Stimulated activated CD4-positive, alpha-beta T cell treated with anti-CD3 and anti-CD28 coated beads, Interleukin-1b, Interleukin-23, amount 100 ng/mL, for 4 hours (primary cell): ENCODE results near the gene MXRA8.
"Not testable (repeated sequence)": the region's sequence is repeated elsewhere in the genome, so short reads cannot be mapped to it uniquely, and the experiment has no call there.

ENCODE experiments used
- DNase-seq, 2 donors: peaks; one replicate each; pipeline ENCODE4 v3.0.0-alpha.2; 2020; ENCODE audit warnings: low read depth in 2 of 2

The MXRA8 gene

DNA sequence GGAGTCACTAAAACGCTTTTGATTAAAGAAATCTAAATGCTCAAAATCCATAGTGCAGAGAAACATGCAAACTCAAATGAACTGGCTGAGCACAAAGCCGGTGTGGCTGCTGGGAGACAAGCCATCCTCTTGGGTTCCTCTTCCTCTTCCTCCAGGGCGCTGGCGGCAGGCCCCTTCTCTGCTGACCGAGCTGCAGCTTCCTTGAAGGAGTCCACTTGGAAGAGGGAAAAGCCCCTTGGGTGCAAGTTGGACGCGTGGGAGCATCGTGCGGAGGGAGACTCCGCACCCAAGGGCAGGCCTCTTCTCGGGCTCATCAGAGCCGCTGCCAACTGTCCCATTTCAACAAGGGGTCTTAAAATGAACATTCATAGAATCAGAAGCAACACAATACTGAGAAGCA, 32.9 kb upstream of the MXRA8 start:
- no peak for DNase-seq

DNA sequence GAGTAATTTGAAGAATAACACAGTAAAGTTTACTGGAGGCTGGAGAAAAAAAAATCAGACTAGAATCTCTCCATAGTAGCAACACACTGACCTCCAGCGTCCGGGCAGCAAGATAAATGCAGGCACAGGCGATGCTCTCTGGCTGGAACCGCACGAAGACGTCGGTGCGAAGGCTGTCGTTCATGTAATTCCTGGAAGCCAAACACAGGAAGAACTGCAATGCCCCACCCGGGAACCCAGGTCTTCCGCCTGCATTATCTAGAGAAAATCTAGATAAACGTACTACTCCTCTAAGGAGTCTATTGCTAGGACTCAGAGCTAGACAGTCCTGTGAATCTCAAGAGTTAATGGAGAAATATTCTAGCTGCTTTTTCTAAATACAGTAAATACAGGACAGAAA, 32.3 kb upstream of the MXRA8 start:
- no peak for DNase-seq

DNA sequence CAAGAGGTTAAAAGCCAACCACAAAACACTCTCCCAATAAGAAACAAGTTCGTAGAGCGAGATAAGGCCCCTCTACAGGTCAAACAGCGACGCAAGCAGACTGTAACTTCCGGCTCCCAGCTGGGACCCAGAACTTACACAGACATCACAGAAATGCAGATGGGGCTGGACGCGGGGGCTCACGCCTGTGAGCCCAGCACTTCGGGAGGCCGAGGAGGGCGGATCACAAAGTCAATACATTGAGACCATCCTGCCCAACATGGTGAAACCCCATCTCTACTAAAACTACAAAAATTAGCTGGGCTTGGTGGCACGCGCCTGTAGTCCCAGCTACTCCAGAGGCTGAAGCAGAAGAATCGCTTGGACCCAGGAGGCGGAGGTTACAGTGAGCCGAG, 29.7 kb upstream of the MXRA8 start:
- no peak for DNase-seq

DNA sequence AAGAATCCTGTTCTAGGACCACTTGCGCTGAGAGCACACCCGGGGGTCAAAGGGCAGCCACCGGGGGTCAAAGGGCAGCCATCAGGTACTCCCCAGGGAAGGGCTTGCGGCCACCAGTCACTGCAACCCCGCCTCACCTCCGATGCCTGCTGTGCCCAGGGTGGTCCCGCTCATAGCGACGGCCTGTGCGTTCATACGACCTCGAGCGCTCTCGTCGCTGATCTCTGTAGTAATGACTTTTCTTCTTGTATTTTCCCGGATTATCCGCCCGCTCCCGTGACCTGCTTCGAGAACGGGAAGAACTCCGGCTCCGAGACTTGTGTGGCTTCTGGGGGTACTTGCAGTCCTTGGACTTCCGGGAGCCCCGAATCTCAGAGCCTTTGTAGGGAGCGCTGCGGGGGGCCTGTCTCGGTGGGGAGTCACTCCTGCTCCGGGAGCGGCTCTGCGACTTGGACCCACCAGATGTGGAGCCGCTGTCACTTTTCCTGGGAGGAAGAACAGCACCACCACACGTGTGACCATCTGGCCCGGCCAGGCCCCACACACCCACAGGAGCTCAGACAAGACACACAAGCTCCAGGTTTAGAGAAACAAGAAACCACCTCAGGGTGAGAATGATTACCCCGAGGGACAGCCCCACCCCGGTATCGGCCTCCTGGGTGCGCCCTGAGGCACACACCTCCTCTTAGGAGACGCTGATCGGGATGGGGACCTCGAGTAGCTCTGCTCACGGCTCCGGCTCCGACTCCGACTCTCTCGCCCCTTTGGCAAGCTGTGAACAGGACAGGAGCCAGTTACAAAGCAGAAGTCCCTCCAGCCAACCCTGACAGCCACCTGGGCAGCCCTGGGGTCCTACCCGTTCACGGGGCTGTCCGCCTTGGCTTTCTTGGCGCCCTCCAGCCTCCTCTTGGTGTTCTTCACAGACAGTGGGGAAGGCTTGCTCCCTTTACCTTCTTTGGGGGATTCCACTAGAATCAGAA, 29.0 kb upstream of the MXRA8 start:
- no peak for DNase-seq

DNA sequence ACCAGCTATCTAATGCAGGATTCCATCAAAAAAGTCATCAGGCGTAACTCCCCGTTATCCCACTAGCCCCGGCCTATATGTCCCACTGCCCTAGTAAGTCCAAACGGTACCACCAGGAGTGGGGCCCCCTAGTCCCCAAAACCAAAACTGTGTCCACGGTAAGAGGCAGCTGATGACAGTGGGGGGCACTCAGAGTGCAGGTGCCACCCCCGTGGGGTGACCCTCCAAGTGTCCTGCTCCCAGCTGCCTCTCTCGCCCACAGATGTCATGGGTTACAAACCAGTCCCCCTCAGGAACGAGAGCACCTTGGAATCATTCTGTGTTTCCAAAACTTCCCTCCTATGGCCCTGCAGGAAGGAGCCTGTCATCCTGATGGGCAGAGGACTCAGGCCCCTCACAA, 27.6 kb upstream of the MXRA8 start:
- DNase-seq: no peak

DNA sequence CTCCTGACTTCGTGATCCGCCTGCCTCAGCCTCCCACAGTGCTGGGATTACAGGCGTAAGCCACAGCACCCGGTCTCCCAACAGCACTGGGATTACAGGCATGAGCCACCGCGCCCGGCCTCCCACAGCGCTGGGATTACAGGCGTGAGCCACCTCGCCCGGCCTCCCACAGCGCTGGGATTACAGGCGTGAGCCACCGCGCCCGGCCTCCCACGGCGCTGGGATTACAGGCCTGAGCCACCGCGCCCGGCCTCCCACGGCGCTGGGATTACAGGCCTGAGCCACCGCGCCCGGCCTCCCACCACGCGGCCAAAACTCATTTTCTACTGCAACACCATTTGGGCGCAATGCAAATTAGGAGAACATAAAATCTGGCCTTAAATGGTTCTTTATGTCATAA, 27.0 kb upstream of the MXRA8 start:
- DNase-seq: not testable (repeated sequence)

DNA sequence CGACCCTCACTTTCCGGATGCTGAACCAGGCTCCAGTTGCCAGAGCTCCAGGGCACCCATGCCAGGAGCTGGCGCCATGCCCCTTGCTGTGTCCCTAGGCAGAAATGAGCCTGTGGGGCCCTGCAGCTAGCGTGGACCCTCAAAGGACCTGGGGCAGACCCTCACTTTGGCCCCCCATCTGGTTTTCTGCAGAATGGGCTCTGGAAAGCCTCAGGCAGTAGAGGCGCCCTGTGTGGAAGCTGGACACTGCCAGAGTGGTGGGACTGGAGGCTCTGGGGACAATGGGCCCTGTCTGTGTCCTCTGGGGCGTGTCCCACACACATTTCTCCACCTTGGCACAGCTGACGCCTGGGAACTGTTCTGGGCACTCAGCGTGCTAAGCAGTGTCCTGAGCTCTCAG, 22.9 kb upstream of the MXRA8 start:
- no peak for DNase-seq

DNA sequence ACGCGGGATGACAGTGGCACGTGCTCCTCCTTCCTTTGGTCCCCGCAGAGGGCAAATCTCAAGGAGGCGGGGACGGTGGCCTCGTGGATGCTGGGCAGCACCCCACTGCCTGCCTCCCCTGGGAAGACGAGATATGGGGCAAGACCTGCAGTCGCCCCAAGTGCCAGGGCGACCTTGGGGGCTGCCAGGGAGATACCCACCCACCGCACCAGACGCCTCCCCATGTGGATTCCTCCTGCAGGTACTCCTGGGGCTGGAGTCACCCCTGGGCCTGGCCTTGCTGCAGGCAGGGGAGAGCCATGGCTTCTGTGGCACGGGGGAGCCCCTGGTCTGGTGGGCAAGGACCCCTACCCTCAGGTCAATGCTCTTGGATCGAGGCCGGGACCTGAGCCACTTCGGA, 22.5 kb upstream of the MXRA8 start:
- DNase-seq: no peak

DNA sequence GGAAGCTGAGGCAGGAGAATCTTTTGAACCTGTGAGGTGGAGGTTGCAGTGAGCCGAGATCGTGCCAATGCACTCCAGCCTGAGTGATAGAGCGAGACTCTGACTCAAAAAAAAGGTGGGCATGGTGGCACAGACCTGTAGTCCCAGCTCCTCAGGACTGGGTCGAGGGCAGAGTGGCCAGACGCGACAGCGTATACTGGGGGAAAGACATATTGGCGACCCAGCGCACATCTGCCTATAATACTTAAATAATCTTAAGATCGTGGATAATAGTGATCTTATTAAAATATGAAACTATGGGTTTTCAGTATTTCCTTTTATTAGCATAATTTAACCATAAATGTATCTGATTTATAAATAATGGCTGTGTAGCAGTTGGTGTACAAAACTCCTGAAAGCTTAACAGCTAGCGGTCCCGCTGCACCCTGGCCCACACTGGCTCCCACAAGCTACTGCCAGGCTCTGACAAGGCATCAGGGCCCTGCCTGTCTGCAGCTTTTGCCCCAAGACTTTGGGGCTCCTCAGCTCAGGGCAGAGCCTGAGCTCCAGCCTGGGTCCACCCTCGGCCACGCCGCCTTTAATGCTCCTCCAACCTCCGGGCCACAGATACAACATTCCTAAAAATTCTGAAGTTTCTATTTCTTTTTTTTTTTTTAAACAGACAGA, 19.3 kb upstream of the MXRA8 start:
- DNase-seq: no peak

DNA sequence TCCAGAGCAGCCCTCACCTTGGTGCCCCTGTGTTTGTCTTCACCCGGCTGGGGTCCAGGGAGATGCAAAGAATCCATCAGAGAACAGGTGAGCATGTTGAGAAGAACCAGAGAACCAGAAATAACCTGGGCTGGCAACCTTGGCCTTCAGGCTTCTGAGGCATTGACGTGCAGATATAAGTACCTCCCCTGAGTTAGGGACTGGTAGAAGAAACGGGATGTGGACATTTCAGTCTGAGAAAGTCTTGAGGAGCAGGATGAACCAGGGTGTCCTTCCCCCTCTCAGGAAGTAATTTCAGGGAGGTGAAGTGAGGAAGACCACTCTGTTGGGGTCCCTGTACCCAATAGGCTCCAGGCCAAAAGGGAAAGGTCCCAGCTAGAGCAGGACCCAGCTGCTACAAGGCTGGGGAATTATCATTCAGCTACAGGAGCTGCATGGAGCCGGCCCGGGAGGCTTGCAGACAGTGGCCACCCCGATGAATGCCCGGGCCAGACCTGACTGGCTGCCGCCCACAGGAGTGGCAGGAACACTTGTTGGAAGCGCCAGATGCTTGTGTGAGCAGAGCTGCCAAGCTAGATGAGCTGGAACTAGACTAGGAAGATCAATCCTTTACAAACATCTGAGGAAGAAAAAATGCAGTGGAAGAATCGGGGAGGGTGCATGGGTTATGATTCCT, 18.3 kb upstream of the MXRA8 start:
- DNase-seq: no peak

DNA sequence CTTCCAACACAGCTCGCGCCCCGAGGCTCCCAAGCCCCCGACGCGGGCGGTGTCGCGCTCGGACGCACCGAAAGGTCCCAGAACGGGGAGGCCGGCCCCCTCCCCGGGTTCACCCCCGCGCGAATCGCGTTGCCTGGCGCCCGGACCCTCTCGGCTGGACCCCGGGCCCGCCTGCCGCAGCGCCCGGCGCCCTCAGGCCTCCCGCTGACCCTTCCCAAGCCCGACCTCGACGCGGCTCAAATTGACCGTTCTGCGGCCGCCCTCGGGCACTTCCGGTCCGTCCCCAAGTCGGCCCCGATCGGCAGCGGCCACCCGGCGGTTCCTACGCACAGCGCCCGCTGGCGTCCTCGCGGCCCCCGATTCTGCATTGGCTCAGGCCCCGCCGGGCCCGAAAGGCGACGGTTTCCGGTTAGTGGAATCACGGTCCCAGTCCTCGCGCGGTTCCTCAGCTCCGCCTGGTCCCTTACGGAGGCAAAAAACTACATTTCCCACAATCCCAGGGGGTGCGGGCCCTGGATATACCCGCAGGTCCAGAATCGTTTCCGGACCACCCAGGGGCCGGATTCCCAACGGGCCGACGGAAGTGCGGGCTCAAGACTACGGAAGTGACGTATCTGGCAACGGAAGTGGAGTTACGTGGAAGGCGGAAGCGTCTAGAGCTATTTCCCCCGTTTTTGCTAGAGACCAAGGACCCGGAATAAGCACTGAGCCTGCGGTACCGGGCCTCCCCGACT, 16.7 kb upstream of the MXRA8 start, which contains the start of gene AURKAIP1:
Gene AURKAIP1 (minus strand): TSS at position 279 of the 734 bp plus-strand sequence. CDS start 451 bp downstream, outside the sequence.
- DNase-seq: peak; percentile 87 to 89

DNA sequence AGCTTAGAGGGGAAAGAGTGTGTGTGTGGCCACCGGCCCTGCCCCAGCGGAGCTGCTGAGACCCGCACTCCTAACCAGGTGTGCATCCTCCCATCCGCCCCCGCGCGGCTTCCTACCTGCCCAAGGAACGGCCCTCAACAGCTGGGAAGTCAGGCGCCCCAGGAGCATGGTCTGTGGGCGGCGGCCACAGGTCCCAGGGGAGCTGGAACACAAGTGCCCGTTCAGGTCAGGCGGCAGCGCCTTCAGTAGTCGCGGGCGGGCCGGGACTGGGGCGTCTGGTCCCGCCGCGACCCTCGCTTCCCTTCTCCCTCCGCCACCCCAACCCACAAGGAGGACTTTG, 16.2 kb upstream of the MXRA8 start:
- no peak for DNase-seq

DNA sequence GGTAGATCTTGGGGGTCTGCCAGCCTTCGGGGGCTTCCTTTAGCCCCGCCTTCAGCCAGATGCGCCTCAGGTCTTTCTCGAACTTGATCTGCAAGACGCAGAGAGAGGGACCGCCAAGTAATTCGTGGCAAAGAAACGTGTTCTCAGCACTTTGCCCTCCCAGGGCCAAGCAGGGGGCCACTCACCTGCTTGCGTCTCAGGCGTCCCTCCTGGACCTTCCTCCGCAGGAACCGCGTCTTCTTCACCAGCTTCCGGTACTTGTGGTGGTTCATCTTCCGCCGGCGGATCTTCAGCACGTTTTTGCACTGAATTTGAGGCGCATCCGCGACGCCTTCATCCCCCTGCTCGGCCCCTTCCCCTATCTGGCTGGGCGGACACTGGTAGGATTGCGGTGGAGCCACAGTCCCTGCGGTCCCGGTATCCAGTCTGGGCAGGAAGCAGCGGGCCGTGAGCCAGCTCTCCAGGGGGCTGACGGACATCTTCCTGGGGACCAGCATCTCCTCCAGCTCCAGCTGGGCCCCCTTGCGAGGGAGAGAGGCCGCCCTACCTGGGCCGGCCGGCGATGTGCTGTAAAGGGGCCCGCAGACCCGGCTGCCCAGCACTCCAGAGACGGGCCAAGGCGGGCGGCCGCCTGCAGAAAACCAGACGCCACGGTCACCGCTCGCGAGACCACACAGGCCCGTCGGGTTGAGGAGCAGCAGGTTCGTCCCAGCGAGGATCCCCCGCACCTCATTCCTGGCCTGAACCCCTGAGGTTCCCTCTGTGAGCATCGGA, 15.6 kb upstream of the MXRA8 start:
- no peak for DNase-seq

DNA sequence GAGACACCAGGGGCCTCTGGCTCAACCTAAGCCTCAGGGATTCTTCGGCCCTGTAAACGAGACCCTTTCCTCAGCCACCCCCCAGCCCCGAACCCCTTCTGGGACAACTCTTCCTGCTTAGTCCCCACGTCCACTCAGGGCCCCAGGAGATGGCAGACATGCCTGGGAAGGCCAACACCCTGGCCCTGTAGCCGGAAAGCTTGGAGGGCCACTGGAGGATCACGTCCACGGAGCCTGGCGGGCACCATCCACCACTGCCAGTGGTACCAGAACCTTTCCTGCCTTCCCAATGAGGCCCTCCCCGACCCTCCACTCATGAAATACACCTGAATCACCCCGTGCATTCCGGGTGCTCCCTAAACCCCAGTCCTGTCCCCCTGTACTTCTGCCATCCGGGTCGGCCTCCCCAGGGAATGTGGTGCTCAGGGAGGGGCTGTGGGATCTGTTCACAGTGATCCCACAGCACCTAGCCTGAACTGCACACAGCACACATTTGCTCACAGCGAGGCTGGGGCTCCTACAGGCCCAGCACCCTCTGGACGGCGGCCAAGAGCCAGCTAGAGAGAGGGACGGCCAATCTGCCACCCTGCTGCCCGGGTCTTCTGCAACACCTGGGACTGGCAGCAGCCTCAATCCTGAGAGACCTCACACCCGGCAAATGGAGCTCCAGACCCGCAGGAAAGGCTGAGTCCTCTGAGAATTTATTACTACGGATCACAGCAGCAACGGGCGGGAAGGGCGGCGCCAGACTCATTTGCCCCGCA, 14.9 kb upstream of the MXRA8 start:
- DNase-seq: no peak

DNA sequence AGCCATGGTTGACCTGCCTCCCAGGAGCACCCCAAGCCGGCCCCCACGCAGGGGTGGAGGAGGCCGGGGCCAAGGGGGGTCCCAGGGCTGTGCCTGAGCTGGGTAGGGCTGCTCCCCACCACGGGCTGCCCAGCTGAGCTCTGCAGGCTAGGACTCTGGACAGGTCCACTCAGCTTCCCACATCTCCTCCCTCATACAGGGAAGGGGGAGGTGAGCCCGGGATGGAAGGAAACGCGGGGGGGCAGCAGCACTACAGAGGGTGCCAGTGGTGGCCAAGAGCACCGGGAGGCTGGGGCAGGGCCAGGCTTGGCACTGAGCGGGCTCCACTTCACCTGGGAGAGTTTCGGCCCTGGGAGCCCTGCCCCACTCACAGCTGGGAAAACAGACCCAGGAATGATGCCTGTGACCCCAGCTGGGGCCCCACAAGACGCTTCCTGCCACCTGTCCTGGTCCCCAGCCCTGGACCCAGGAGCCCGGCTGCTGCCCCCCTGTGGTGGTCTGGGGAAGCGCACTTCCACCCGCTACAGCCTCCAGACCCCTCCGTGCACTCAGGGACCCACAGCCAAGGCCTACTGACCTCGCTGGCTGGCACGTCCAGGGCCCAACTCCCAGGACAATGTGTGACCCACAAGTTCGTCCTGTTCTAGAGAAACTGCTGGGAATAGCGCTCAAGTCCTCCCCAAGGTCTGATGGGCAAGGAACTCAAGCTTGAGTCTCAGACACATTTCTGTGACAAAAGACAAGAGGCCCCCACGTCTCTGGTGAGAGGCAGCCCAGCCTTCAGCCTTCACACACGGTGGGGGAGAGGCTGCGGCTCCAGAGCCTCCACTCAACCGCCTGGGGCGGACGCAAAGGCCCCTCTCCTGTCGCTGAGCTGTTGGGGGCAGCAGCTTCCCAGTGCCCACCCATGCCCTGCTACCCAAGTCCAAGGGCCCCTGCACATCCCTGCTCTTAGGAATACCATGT, 13.7 kb upstream of the MXRA8 start:
- DNase-seq: peak; percentile 71 to 76

DNA sequence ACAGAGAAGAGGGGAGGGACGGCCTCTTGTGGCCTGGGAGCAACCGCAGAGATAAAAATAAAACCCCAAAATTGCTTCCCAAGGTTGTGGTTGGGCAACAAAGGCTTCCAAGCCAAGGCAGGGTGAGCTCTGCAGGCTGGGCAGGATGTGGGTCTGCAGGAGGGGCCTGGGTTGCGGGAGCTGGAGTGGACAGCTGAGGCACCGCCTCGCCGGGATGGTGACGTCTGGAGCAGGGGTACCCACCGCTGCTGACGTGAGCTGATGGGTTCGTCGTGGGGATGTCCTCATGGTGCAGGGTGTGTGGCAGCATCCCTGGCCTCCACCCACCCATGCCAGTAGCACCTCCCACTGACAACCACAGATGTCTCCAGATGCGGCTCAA, 13.0 kb upstream of the MXRA8 start:
- no peak for DNase-seq

DNA sequence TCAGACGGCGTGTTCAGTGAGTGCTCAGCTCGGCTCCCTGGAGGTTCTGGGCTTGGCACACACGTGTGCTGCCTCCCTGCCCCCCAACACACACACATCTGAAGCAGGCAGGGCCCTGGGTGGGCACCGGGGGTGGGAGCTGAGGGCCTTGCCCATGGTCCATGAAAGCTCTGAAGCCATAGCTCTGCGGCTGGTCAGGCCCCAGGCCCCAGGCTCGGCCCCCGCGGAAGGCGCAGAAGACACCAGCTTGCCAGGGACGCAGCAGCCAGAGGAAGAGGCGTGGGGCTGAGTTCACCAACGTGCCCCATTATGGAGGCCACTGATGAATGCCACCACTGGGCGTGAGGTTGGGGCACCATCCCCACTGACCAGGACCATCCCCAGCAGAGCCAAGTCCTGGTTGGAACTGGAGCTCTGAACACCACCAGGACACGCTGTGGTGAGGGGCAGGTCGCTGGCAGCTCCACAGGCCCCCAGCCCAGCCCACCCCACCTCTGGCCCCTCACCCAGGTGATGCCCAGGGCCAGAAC, 12.5 kb upstream of the MXRA8 start:
- no peak for DNase-seq

DNA sequence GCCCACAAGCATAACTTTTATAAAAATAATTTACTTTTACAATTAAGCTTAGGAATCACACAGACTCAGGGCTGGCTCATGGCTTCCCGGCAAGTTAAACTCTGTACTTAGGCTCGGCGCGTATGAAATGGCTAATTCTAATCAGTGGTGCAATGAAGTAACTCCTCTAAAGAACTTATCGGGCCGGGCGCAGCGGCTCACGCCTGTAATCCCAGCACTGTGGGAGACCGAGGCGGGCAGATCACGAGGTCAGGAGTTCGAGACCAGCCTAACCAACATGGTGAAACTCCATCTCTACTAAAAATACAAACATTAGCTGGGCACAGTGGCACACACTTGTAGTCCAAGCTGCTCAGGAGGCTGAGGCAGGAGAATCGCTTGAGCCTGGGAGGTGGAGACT, 11.7 kb upstream of the MXRA8 start:
- DNase-seq: not testable (repeated sequence)

DNA sequence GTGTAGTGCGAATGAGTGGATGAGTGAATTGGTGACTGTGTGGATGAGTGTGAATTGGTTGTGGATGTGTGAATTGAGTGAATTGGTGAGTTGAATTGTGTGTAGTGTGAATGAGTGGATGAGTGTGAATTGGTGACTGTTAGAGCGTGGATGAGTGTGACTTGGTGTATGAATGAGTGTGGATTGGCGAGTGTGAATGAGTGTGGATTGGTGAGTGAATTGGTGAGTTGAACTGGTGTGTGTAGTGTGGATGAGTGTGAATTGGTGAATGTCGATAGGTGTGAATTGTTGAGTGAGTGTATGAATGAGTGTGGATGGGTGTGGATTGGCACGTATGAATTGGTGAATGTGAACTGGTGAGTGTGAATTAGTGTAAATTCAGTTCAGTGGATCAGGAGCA, 9.0 kb upstream of the MXRA8 start:
- no peak for DNase-seq
